ENCODE measurements around the gene NBEA. TPM values are rescaled to one million over a fixed set of nuclear protein-coding genes. Genes with fewer than 3 reads are reported as not detected.

NBEA gene
- total RNA-seq, 1 experiment from 2014 or later, result 3.3 TPM

DNA sequence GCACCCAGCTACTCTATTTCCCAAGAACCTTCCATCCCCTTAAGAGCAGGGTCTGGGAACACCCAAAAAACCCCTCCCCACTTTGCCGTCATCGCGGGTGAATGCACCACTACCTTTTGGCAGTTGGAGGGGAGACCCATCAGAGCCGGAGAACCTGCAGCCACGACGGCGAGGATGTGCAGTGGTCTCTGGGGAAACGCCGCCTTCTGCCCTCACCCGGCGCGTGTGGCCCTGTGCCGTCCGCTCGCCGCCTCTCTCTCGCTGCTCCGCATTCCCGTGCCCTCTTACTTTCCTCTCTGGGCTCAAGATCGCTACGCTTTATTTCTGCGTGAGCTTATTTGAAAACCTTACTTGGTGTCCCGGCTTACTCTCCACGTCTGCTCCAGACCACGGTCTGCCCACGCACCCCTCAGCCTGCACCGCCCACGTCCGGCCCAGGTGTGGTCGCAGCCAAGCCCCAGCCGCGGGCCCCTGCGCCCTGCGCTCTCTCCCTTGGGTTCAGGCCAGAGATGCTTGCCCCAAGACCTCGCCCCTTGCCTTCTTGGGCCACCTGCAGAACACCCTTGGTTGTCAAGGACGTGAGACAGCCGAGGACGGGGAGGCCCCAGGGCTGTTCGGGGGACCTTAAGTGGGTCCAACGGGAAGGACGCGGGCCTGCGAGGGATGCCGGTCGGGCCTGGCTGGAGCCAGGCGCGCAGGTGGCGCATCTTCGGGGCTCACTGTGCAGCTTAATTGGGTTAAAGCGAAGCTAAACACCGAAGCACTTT, 536.4 kb downstream of the NBEA start:
- no peak for DNase-seq (ENCODE audit: low read depth, low spot score)
- TF ChIP-seq, protein P1, sequence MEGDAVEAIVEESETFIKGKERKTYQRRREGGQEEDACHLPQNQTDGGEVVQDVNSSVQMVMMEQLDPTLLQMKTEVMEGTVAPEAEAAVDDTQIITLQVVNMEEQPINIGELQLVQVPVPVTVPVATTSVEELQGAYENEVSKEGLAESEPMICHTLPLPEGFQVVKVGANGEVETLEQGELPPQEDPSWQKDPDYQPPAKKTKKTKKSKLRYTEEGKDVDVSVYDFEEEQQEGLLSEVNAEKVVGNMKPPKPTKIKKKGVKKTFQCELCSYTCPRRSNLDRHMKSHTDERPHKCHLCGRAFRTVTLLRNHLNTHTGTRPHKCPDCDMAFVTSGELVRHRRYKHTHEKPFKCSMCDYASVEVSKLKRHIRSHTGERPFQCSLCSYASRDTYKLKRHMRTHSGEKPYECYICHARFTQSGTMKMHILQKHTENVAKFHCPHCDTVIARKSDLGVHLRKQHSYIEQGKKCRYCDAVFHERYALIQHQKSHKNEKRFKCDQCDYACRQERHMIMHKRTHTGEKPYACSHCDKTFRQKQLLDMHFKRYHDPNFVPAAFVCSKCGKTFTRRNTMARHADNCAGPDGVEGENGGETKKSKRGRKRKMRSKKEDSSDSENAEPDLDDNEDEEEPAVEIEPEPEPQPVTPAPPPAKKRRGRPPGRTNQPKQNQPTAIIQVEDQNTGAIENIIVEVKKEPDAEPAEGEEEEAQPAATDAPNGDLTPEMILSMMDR (IDR thresholded peaks at IDR 0.05), result no peak
- TF ChIP-seq TCF7L2 (IDR thresholded peaks at IDR 0.05; ENCODE audit: low read depth, low read length), result no peak
- TF ChIP-seq POLR2AphosphoS5 (IDR thresholded peaks at IDR 0.05; ENCODE audit: low read depth, low read length), result no peak
- TF ChIP-seq, protein P2, sequence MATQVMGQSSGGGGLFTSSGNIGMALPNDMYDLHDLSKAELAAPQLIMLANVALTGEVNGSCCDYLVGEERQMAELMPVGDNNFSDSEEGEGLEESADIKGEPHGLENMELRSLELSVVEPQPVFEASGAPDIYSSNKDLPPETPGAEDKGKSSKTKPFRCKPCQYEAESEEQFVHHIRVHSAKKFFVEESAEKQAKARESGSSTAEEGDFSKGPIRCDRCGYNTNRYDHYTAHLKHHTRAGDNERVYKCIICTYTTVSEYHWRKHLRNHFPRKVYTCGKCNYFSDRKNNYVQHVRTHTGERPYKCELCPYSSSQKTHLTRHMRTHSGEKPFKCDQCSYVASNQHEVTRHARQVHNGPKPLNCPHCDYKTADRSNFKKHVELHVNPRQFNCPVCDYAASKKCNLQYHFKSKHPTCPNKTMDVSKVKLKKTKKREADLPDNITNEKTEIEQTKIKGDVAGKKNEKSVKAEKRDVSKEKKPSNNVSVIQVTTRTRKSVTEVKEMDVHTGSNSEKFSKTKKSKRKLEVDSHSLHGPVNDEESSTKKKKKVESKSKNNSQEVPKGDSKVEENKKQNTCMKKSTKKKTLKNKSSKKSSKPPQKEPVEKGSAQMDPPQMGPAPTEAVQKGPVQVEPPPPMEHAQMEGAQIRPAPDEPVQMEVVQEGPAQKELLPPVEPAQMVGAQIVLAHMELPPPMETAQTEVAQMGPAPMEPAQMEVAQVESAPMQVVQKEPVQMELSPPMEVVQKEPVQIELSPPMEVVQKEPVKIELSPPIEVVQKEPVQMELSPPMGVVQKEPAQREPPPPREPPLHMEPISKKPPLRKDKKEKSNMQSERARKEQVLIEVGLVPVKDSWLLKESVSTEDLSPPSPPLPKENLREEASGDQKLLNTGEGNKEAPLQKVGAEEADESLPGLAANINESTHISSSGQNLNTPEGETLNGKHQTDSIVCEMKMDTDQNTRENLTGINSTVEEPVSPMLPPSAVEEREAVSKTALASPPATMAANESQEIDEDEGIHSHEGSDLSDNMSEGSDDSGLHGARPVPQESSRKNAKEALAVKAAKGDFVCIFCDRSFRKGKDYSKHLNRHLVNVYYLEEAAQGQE (IDR thresholded peaks at IDR 0.05; ENCODE audit: insufficient read depth in 1 of 2, low read depth in 2 of 2, low read length in 1 of 2), result no peak
- no peak for TF ChIP-seq SIN3A (IDR thresholded peaks at IDR 0.05; ENCODE audit: borderline replicate concordance, insufficient read depth, low read depth, low read length)
- ChIA-PET CTCF (no interaction called here), POLR2A (no interaction called here)
- BruUV-seq (replicated peaks), result no TSS peak
- Histone ChIP-seq H3K27me3 (ENCODE audit: control insufficient read depth, insufficient read depth, low read length) (no peaks in the 10 kb centered on the region), H3K4me1 (ENCODE audit: control insufficient read depth, insufficient read depth, low read length) (no peaks in the 10 kb centered on the region), H3K36me3 (ENCODE audit: control insufficient read depth, insufficient read depth, low read length) (no peaks in the 10 kb centered on the region), H3K4me3 (ENCODE audit: low read depth in 2 of 2, low read length in 2 of 2) (peak overlapping the region in 1 of 2 experiments; percentile 31; a peak in 1 of 4 replicates), H3K9me3 (ENCODE audit: control insufficient read depth, insufficient read depth, low read depth, low read length) (no peaks in the 10 kb centered on the region), H3K27ac (ENCODE audit: low read length) (no peak overlapping the region)
- no peak for ATAC-seq
- in situ Hi-C loops (cut with HindIII; ENCODE audit: low pct_unique_long_range_greater_than_20kb, low sequenced_read_pairs), result no loop called here
- intact Hi-C loops (cut with micrococcal nuclease; ENCODE audit: unreplicated experiment), result no loop called here

DNA sequence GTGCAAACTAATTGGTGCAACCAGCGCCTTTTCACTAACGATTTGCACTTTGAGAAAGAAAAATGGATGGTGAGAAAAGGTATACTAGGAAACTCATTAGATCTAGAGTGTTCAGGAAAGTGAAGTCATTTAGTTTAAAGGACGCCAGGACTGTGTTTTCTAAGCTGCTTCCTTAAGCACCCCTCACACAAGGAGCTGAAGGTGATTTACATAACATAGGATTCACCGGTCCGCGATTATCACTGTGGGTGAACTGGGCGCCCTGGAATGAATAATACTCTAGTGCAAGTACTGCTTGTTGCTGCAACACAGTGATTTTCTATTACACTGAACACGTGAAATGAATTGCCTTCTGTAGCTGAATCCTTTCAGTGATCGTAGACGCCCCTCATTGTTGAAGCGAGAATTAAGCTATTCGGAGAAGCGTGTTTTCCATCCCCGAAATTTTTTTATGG, 537.0 kb downstream of the NBEA start:
- in situ Hi-C loops (cut with HindIII; ENCODE audit: low pct_unique_long_range_greater_than_20kb, low sequenced_read_pairs) (no loop called here), intact Hi-C loops (cut with micrococcal nuclease; ENCODE audit: unreplicated experiment) (no loop called here)
- no TSS peak for BruUV-seq (replicated peaks)
- TF ChIP-seq TCF7L2 (IDR thresholded peaks at IDR 0.05; ENCODE audit: low read depth, low read length) (no peak), SIN3A (IDR thresholded peaks at IDR 0.05; ENCODE audit: borderline replicate concordance, insufficient read depth, low read depth, low read length) (no peak), POLR2AphosphoS5 (IDR thresholded peaks at IDR 0.05; ENCODE audit: low read depth, low read length) (no peak)
- TF ChIP-seq, protein P1 (IDR thresholded peaks at IDR 0.05), result no peak
- TF ChIP-seq, protein P2 (IDR thresholded peaks at IDR 0.05; ENCODE audit: insufficient read depth in 1 of 2, low read depth in 2 of 2, low read length in 1 of 2), result no peak
- ATAC-seq (no peak), DNase-seq (ENCODE audit: low read depth, low spot score) (no peak)
- Histone ChIP-seq H3K9me3 (ENCODE audit: control insufficient read depth, insufficient read depth, low read depth, low read length) (no peaks in the 10 kb centered on the region), H3K36me3 (ENCODE audit: control insufficient read depth, insufficient read depth, low read length) (no peaks in the 10 kb centered on the region), H3K4me1 (ENCODE audit: control insufficient read depth, insufficient read depth, low read length) (no peaks in the 10 kb centered on the region), H3K27me3 (ENCODE audit: control insufficient read depth, insufficient read depth, low read length) (no peaks in the 10 kb centered on the region), H3K27ac (ENCODE audit: low read length) (no peak overlapping the region), H3K4me3 (ENCODE audit: low read depth in 2 of 2, low read length in 2 of 2) (peak overlapping the region in 1 of 2 experiments; percentile 31; a peak in 1 of 4 replicates)
- POLR2A ChIA-PET, result no interaction called here
- CTCF ChIA-PET, result no interaction called here
